NK-92 (cell line): ENCODE data around the gene CEP19.

Source experiments
- DNase-seq: peaks from one replicate; lab custom pipeline; 2025; ENCODE audit not compliant: unreplicated experiment; lab: John Stamatoyannopoulos, UW

CEP19 gene

DNA sequence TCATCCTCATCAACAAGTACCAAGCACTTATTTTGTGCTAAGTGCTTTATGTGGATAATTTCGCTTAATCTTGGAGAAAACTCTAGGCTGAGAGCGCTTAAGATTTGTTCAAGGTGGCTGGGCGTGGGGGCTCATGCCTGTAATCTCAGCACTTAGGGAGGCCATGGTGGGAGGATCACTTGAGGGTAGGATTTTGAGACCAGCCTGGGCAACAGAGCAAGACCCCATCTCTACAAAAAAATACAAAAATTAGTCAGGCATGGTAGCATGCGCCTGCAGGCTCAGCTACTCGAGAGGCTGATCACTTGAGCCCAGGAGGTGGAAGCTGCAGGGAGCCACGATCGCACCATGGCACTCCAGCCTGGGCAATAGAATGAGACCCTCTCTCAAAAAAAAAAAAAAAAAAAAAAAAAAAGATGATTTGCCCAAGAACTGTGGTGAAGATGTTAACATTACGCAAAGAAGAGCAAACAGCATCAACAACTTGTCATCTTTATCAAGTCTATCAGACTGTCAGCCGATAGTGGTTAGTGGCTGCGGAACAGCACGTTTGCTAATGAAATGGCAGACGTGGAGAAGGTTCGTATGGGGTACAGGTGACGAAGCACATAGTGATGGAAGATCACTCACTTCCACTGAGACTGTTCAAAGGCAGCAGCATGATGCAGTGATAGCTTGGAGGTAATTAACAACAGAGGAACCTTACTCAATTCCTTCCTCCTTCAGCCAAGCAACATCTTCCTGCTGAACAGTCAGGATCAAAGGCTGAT, 44.8 kb downstream of the CEP19 start:
- DNase-seq, result no peak

- DNase-seq, result no peak
Observed at GRCh38 chr3:196666001-196666867, 45.8 kb downstream of the CEP19 start.

DNA sequence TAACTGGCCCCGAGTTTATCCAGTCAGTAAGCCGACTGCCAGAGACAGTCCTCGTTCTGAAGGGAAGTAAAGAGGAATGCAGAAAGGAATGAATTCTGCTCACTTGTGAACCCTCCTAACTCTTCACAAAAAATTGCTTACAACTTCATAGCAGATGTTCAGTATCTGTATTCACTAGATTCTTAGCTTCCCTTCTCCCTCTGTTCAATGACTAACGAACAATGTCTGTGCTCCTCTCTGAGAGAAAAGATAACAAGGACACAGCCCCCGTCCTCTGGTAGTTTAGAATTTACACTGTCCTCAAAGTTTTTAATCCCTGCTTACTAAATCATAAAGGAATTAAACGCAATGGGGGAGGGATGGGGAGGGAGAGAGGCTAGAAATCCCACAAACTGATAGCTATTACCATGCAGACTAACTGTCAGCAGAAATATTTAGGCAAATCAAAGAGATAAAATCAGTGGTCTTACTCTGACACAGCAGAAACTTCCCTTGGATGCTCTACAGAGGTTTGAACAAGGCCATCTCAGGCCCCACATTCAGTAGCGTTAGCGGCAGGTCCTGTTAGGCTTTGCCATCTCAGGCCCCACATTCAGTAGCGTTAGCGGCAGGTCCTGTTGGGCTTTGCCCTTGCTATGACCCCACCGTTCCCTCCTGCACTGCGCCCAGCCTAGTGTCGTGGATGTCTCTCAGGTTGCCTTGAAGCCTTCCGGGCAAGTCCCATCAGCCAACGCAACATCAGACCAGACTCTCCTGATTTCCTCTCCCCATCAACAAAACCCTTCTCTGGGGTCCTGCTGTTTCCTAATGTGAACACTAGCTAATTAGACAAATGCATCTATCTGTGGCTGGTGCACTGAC, 49.1 kb downstream of the CEP19 start:
- DNase-seq, result no peak

GRCh38 chr3:196662033-196662432, 50.0 kb downstream of the CEP19 start:
- no peak for DNase-seq

DNA sequence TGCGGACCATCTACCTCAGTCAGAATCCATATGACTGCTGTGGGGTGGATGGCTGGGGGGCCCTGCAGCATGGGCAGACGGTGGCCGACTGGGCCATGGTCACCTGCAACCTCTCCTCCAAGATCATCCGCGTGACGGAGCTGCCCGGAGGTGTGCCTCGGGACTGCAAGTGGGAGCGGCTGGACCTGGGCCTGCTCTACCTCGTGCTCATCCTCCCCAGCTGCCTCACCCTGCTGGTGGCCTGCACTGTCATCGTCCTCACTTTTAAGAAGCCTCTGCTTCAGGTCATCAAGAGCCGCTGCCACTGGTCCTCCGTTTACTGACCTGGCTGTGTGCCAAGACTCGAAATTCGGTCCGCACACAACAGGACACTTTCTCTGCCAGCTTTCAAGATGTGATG, 50.6 kb downstream of the CEP19 start:
- no peak for DNase-seq

DNA sequence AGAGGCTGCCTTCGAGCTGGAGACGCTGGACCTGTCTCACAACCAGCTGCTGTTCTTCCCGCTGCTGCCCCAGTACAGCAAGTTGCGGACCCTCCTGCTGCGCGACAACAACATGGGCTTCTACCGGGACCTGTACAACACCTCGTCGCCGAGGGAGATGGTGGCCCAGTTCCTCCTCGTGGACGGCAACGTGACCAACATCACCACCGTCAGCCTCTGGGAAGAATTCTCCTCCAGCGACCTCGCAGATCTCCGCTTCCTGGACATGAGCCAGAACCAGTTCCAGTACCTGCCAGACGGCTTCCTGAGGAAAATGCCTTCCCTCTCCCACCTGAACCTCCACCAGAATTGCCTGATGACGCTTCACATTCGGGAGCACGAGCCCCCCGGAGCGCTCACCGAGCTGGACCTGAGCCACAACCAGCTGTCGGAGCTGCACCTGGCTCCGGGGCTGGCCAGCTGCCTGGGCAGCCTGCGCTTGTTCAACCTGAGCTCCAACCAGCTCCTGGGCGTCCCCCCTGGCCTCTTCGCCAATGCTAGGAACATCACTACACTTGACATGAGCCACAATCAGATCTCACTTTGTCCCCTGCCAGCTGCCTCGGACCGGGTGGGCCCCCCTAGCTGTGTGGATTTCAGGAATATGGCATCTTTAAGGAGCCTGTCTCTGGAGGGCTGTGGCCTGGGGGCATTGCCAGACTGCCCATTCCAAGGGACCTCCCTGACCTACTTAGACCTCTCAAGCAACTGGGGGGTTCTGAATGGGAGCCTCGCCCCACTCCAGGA, 51.5 kb downstream of the CEP19 start:
- no peak for DNase-seq

DNA sequence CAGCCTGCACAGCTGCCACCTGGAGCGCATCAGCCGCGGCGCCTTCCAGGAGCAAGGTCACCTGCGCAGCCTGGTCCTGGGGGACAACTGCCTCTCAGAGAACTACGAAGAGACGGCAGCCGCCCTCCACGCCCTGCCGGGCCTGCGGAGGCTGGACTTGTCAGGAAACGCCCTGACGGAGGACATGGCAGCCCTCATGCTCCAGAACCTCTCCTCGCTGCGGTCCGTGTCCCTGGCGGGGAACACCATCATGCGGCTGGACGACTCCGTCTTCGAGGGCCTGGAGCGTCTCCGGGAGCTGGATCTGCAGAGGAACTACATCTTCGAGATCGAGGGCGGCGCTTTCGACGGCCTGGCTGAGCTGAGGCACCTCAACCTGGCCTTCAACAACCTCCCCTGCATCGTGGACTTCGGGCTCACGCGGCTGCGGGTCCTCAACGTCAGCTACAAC, 52.1 kb downstream of the CEP19 start:
- DNase-seq, result no peak
